NCI-H1048 (cell line): ENCODE data around the gene ADORA1.

Source experiments
- DNase-seq: peaks from one replicate; lab custom pipeline; 2025; lab: John Stamatoyannopoulos, UW

The ADORA1 gene

GRCh38 chr1:203158423-203158822, 30.9 kb downstream of the ADORA1 start:
- DNase-seq, result no peak

GRCh38 chr1:203158960-203159665, 31.6 kb downstream of the ADORA1 start:
- DNase-seq, result no peak

- no peak for DNase-seq
Observed at GRCh38 chr1:203159844-203160243, 32.3 kb downstream of the ADORA1 start.

DNA sequence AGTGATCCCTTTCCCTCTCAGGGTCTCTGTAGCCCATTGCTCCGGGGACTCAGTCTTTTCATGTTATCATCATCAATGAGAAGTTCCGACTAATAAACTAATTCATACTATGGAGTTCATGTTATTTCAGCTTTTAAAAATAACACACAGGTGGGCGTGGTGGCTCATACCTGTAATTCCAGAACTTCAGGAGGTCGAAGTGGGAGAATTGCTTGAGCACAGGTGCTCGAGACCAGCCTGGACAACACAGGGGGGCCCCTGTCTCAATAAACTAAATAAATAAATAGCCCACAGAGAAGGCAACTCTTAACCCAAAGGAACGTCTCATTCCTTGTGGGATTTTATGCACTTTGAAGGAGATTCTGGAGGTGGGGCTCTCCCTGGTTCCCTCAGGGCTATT, 33.6 kb downstream of the ADORA1 start:
- no peak for DNase-seq

GRCh38 chr1:203161703-203162102, 34.2 kb downstream of the ADORA1 start:
- DNase-seq, result no peak

GRCh38 chr1:203162403-203162802, 34.9 kb downstream of the ADORA1 start:
- no peak for DNase-seq

- no peak for DNase-seq
Observed at GRCh38 chr1:203163891-203164635, 36.5 kb downstream of the ADORA1 start.

DNA sequence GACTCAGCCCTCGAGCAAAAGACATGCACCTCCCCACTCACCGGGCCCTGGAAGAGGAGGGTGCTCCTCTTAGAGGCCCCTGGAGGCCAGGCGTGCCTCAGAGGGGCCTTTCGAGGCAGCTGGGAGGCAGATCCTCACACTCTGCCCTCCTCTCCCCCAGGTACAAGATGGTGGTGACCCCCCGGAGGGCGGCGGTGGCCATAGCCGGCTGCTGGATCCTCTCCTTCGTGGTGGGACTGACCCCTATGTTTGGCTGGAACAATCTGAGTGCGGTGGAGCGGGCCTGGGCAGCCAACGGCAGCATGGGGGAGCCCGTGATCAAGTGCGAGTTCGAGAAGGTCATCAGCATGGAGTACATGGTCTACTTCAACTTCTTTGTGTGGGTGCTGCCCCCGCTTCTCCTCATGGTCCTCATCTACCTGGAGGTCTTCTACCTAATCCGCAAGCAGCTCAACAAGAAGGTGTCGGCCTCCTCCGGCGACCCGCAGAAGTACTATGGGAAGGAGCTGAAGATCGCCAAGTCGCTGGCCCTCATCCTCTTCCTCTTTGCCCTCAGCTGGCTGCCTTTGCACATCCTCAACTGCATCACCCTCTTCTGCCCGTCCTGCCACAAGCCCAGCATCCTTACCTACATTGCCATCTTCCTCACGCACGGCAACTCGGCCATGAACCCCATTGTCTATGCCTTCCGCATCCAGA, 37.7 kb downstream of the ADORA1 start:
- DNase-seq, result no peak

DNA sequence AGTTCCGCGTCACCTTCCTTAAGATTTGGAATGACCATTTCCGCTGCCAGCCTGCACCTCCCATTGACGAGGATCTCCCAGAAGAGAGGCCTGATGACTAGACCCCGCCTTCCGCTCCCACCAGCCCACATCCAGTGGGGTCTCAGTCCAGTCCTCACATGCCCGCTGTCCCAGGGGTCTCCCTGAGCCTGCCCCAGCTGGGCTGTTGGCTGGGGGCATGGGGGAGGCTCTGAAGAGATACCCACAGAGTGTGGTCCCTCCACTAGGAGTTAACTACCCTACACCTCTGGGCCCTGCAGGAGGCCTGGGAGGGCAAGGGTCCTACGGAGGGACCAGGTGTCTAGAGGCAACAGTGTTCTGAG, 38.3 kb downstream of the ADORA1 start:
- DNase-seq, result no peak

- DNase-seq, result no peak
Observed at GRCh38 chr1:203166192-203166940, 38.8 kb downstream of the ADORA1 start.

DNA sequence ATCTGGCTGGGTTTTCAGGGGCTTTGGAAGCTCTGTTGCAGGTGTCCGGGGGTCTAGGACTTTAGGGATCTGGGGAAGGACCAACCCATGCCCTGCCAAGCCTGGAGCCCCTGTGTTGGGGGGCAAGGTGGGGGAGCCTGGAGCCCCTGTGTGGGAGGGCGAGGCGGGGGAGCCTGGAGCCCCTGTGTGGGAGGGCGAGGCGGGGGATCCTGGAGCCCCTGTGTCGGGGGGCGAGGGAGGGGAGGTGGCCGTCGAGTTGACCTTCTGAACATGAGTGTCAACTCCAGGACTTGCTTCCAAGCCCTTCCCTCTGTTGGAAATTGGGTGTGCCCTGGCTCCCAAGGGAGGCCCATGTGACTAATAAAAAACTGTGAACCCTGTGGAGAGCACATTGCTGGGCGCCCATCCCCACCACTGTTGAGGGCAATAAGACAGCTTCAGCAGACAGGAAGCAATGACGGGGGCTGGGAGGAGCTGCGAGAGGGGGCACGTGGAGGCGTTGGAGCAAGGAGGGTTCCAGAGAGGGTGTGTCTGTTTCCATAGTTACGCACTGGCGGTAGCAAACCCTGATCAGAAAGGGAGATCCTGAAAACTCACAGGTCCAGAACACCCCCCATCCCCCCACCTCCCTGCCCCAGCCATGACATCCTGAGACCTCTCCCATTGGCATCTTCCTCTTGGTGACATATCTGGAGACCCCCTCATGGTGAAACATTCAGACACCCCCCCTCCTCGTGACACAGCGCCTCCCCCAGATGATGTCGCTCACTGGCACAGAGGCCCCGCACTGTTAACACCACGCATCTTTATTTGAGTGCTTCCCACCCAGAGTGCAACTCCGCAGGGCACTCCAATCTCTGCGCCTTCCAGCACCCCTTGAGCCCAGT, 39.7 kb downstream of the ADORA1 start:
- DNase-seq, result no peak

- DNase-seq, result no peak
Observed at GRCh38 chr1:203167913-203168200, 40.3 kb downstream of the ADORA1 start.

DNA sequence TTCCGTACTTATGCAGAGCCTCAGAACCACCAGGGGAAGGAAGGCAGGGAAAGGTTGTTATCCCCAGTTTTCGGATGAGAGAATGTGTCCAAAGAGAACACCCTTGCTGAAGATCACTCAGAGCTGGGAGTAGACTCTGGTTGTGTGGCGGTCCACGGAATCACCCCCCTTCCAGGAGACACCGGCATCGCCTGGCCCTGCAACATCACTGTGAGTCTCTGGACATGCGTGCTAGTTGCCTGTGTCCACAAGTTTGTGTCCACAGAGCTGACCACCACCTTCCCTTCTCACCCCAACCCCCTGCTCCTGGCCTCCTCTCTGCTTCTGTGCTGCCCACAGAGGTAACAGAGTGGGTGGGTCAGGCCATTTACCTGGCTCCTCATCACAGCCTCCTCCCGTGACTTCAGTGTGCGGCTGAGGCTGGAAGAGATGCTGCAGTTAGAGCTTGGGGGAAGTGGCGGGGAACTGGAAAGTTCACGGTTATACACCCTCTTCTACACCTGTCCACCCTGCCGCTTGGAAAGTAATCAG, 40.8 kb downstream of the ADORA1 start:
- DNase-seq, result no peak

DNA sequence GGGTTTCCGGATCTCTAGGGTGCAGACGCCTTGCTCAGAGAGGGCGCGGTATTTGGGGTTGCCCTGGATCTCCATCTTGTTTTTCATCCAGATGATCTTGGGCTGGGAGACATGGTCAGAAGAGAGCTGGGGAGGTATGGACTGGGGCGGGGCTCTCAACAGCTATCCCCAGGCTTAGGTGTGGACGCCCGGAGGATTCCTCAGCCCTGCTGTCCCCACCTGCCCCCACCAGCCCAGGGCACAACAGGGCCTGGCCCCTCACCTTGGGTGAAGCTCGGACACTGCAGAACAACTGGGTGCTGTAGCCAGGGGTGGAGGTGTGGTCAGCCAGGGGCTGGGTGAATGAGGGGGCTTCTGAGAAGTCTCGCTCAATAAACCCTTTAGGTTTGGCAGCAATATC, 41.5 kb downstream of the ADORA1 start:
- DNase-seq, result no peak

GRCh38 chr1:203169770-203170520, 42.4 kb downstream of the ADORA1 start:
- no peak for DNase-seq

DNA sequence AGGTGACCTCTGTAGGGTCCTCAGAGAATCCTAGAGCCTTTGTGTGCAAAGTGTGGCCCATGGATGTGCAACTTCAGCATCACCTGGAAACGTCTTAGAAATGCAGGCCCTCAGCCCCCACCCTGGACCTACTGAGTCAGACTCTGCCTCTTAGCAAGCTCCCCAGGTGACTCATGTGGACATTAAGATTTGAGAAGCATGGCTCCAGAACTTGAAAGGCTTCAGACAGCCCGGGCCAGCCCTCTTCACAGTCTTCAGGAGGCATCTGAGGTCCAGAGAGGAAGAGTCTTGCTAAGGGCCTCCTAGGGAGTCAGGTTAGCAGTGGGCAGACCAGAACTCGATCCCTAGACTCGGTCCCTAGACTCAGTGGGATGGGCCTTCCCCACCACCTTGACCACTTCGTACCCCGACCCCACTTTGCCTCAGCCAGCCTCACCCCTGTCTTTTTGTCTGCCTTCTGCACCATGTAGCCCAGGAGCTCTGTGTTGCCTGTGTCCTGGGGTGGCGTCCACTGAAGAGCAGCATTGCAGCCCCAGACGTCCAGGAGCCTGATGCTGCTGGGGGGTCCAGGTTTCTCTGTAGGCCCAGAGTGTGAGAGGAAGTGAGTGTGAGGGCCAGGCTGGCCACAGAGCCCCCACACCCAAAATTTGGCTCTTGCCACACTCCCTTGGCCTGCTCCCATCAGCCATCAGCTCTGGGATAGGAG, 43.3 kb downstream of the ADORA1 start:
- no peak for DNase-seq

DNA sequence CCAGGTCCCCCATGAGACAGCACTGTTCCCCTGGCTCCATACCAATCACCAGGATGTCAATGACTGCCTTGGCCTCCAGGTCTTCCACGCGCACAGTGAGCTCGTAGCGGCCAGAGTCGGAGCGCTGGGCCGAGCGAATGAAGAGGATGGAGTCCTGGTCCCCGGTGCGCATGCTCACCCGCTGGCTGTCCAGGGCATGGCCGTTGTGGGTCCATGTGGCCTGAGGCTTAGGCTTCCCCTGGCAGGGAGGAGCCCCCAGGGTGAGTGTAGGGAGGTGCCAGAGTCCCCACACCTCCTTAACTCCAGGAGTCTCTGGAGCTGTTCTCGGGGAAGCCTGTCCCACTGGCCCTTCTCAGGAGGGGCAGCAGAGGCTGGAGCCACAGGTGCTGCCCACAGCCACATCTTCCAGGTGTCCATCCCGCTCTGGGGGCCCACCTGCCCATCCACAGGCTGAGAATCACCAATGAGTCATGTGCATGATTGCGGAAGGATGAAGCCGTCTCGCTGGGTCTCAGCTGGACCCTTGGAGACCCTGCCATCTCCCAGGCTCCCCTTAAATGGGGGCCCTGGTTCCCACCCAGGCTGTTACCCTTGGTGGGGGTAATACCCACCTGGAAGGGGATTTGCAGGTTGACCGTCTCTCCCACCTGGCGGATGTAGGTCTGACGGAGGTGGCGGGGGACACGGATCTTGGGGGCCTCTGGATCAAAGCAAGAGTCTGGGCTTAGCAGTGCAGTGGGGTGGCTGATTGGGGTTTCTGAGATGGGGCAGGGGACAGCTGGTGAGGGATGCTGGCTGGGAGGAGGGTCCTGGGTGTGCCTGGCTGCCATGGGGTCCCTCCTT, 44.0 kb downstream of the ADORA1 start:
- no peak for DNase-seq

DNA sequence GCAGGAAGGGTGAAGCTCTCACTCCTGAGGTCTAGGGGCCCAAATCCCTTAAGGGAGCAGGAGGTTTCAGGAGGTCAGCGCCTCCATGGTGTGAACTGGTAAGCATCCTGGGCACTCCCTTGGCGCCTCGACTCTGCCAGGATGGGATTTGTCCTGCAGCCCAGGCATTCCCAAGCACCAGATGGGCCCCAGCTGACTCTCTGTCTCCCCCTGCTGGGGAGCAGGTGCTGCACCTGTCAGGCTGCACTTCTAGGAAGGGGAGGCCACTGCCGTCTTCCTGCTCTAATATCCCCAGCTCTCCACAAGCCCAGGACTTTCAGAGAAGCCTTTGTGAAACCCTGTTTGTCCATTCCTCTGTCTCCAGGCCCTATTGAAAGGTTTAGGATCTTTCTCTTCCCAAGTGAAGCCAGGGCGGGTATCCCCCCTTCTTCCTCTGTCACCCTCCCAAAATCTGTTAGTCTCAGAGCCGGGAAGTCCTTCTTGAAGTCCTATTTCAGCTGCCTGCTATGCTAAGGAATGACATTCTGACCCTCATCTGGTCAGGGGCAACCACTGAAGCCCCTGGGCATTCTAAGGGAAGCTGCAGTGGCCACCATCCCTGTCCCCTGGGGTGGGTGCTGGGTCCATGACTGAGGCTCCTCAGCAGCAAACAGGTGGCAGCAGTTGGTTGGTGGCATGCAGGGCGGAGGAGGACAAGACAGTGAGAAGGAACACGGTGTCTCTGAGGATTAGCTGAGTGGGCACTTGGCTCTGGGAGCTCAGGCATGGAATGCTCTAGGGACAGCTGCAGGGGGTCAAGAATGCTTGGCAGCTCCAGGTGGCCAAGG, 44.9 kb downstream of the ADORA1 start:
- DNase-seq, result peak; percentile 84
